GM21529 (cell line): ENCODE results near the gene GPC4.

ENCODE experiments used
- ATAC-seq: cut with Tn5 transposase; IDR thresholded peaks from one replicate; pipeline ENCODE4 v1.9.1; 2021; ENCODE audit not compliant: unreplicated experiment

Gene GPC4

DNA sequence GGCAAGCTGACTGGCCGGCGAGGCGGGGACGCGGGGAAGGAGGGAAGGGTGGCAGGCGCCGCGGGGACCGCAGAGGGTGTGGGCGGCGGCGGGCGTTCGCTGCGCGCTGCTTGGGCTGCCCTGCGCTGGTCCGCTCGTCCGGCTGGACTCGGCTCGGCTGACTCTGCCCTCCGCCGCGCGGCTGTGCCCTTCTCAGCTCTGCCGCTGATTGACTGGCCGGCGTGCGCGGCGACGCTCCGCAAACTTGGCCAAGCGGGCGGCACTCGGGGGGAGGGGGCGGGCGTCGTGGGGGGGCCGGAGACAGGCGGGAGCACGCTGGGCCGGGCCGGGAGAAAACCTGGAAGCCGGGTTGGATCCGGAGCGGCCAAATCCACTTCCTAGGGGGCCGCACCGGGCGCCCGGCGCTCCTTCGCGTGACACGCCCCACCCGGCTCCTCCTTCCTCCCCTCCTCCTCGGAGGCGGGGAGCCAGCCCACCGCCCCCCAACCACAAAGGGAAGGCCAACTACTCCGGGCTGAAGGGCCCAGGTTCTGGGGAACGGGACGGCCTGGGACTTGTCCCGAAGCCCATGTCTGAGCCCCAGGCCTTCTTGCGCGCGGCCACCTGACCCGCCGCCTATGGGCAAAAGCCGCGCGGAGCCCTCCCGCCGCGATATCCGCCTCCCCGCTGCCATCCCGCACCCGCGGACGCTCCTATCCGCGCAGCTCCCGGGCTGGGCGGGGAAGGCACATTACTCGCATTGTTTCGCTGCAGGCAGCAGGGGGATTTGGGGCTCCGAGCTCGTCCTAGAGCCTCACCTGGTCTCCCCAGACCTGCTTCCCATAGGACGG lies at the start of gene GPC4:
Gene GPC4, minus strand, starts transcription at position 214 of the 830 bp plus-strand sequence. CDS start 524 bp downstream, outside the sequence.
- no peak for ATAC-seq

DNA sequence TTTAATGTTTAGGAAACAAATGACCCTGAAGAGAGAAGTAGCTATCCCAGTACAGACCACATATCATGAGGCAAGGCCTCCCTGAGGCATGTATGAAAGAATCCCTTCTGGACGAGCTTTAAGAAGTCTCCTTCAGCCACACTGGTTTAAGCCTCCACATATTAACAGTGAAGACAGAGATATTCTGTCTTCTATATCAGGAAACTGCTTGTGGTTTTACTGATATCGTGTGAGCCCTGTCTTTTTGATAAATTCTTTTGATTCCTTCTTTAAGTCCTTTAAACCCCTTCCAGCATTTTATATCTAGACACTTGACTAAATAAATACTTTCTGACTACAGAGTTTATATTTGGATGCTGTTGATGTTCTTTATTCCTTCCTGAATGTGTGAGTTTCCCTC lies 45.9 kb upstream of the GPC4 start:
- ATAC-seq = no peak

DNA sequence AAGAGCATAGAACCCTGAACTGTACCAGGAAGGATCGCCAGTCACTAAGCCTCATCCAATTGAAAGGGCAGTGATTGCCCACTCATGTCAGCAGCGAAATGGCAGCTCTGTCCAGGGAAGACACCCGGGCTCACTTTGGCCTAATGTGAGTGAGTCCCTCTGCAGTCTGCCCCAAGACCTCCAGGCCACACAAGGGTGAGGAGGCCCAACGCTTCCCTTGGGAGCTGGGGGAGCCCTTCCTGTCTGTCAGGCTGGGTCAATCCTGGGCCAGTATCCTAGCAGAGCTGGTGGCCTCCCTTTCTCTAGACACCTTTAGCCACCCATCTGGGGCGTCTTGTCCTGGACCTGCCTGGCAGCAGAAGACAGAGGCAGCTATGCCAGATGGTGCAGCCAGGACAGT lies 39.6 kb upstream of the GPC4 start:
- no peak for ATAC-seq

DNA sequence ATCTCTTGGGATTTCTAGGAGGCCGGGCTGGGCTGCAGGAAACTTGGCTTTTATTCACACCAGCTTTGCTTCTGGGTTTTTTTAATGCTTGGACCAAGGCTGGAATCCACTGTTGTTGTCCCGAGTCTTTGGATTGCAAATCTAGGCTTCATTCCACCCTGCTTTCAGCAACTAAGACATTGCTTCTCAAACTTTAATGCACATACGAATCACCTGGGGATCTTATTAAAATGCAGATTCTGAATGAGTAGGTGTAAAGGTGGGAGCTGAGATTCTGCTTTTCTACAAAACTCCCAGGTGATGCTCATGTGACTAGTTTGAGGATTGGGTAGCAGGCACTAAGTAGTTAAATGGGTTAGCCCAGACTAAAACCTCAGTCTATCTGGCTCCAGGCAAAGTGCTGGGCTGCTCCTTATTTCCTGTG lies 39.2 kb upstream of the GPC4 start:
- ATAC-seq = no peak

DNA sequence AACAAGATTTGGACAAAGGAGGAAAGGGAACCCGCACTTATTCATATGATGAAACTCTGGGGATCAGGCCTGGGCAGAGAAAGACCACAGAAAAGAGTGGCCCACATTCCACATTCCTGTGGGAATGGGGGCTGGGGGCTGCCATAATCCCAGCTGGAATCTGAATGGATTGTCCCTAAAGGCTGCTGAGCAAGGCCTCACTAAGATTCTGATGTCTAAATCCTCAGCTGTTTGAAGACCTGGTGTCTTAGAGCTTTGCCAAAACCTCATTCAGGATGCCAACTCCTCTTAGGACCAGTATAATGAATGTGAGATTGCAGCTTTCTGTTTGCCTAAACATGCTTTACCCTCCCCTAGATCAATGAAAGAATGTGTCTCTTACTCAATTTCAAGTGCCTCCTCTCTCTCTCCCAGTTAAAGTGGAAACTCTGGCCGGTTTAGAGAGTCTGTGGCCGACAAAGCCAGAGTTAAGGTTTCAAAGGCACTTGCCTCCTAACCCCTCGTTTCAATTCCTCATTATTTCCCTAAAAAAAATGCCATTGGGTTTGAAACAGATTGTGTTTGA lies 33.3 kb upstream of the GPC4 start:
- ATAC-seq = no peak

DNA sequence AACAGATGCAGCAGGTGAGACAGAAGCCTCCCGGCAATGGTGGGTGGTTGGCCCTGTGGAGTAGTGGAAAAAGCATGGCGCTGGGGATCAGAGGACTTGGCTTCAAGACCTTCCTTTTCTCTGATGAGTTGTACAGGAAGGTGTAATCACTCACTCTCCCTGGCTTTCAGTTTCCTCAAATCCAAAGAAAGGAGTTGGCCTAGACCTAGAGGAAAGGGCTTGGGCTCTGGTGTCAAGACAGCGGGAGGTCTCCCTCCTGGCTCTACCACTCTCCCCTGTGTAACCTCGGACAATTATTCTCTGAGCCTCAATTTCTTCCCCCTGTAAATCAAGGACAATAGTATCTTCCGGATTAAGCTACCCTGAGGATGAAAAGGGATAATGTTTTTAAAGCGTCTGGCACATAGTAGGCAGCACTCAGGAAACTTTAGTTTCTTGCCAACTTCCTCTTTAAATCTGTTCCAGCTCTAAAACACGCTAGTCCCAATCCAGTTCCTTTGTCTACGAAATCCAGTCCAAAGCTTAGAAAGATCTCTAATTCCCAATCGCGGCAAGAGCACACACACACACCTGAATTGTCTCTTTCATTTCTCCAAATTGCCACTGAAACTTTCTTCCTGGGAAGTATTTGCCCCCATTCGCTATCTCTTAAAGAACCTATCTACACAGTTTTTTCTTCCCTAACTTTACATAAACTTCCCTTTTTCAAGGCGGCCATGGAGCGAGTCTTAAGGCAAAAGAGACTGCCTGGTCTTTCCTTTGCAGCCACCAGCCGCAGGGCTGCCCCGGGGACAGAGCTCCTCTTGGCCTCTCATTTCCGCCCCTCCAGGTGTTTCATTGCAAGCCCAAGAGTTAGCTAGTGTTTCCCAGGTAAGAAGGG lies 29.9 kb upstream of the GPC4 start:
- no peak for ATAC-seq

DNA sequence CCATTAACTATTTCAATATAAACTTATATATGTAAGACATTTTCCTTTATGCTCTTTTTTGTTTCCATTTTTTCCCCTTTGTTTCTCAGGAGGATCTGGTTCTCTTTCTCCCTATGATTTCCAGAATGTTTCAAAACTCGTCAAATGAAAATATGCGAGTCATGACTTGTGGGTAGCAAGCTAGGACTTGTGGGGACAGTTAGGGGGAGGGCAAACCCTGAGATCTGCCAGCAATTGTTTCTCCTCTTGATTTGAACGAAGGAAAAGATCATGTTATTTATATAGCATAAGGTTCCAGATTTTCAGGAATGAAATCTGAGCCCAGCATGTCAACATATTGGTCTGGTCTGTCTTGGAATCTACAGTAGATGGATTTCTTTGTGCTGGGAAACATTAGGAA lies 28.9 kb upstream of the GPC4 start:
- no peak for ATAC-seq

DNA sequence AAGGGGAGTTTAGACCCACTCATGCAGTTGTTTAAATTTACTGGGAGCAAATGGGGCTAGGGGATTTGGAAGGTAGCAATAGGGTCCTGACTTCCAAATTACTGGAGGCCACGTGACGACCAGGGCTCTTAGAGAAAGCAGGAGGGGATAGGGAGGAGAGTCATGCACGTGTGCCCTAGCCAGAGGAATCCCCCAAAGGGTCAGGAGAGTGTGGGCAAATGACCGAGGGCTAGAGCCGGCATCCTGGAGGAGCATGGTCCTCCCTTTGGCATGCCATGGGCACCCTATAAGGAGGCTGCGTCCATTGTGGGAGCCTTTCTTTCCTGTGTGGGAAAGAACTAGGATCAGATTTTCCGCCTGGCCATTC lies 25.5 kb upstream of the GPC4 start:
- ATAC-seq = no peak

DNA sequence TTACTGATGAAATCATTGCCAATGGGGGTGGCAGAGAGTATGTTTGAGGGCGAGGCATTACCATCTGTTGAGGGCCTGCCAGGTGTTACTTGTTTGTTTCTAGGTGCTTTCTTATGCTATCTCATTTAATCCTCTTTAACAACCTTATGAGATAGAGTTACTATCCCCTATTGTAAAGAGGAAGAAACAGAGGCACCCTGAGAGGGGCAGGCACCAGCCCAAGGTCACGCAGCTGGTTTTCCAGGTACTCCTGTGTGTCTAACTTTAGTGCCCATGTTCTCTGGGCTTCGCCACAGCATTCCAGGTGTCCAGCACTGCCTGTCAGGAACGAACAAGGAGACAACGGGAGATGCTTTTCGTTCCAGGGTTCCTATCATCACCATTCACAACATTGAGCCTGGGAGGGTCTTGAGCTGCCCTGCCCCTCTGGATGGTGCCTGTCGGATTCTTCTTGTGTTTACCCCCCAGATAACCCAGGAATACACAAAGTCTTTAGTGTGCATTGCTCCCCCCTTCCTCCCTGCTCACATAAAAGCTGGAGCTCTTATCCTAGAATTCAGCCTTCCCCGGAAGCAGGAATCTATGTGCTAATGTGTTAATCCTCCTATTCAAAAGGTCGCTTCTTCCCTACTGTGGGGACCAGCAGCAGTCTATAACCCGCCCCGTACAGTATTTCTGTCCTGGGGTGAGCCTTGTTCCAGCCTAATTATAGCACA lies 24.9 kb upstream of the GPC4 start:
- ATAC-seq = no peak

DNA sequence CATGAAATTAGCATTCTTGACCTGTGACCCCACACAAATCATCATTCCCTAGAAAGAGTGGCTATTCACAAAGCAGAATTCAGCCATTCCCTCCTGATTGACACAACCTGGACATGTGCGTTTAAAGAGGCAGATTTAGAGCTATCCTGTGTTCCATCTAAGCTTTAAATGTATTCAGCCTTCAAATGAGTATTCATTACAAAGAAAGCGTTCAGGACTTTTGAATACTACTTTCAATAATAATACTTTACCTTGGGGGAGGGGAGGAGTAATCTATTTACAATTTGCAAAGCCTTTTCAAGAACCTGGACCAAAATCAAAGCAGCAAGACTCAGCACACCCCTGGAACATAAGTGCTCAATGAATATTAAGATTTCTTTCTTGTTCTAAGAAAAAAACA lies 22.5 kb upstream of the GPC4 start:
- ATAC-seq = no peak

DNA sequence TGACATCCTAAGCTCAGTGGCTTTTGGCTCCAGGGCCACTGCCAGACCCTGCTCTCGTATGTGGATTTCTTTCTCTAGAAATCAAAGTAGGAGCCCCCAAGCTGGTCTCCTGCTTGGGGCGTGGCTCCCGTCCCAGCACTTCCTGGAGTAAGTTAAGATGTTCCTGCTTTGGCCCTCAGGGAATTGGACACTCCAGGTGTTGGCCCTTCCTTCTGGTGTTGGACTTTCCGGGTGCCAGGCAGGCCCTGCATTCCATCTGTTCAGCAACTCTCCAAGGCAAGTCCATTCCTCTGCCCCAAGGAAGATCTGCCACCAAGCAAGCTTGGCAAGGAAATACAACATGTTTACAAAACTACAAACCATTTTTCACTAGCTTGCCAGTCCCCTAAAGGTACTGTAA lies 22.1 kb upstream of the GPC4 start:
- no peak for ATAC-seq

DNA sequence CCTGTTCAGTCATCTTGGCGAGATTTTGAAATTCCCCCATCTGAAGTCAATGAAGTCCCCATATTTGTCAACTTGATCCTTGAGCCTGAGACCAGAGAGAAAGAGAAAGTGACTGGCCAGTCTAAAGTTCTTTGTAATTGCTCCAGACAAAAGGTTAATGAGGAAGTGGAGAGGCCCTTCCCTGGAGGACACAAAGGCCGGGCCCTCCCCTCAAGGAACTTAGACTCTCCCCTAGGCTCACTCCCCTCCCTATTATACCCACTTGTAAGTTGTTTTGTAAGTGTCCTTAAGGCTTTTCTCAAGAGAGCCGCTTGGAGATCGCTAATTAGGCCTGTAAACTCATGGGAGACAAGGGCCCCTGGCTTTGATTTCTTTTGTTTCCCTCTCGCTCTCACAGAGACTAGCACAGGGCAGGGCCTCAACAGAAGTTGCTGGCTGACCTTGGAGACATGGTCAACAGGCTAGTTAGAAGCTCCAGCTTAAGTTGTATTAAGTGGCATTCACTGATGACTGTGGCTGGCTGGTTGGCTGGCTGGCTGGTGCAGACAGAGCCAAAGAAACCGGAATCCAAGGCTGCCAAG lies 20.3 kb upstream of the GPC4 start:
- ATAC-seq = no peak

DNA sequence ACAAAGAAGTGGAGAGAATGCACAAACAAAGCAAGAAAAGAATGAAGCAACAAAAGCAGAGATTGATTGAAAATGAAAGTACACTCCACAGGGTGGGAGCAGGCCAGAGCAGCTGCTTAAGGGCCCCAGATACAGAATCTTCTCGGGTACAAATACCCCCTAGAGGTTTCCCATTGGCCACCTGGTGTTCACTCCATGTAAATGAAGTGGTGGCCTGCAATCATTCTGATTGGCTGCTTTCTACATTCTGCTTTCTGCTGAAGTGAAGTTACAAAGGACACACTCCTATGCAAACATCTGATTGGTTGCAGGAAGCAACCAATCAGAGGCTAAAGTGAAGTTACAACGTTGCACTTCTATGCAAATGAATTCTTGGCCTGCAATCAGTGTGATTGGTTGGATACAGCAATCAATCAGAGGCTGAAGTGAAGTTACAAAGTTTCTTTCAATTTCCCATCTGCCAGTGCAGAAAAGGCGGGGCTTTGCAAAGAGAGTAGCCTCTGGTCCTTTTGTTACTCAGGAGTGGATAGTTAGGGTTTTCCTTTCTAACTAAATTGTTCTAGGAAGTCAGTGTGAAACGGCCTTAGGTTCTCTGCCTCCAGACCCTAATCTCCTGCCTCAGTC lies 19.0 kb upstream of the GPC4 start:
- ATAC-seq = no peak

DNA sequence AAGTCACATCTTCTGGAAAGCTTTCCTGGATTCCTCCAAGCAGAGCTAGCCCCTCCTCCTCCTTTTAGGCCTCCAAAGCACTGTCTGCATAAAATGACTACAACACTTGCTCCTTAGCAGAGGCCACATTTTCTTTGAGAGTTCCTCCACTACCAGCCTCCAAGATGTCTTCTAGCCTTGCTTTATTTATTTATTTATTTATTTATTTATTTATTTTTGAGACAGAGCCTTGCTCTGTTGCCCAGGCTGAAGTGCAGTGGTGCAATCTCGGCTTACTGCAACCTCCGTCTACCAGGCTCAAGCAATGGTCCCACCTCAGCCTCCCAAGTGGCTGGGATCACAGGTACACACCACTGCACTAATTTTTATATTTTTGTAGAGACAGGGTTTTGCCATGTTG lies 4.6 kb upstream of the GPC4 start:
- no peak for ATAC-seq

DNA sequence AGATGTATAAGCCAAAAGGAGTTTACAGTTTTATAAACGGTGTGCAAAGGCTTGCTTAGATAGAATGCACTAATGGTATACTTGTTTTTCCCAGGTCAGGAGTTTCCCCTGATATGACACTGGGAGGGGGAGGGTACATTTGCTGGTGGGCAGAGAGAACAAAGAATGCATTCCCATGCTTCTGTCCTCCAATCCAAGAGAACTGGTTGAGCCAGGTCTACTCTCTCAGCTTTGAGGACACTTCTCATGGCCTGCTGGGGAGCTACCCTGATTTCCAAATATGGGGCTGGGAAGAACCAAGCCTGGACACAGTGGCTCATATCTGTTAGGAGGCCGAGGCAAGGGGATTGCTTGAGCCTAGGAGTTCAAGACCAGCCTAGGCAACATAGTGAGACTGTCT lies 3.3 kb upstream of the GPC4 start:
- no peak for ATAC-seq

DNA sequence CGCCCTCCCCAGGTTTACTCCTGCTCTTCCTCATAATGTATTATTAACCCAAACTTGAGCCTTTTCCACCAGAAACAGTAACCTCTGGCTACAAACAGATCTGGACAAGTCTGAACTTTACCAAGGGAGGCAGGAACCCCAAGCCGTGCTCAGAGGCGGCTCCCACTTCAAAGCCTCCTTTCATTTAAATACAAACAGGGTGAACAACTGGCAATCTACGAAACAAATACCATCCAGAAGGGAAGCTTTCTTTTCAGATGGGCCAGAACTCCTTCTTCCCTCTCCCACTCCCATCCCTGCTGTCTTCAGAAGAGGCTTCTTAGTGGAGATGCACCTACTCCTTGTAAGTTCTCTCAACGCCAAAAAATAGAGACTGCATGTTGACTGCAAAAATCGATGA lies 2.1 kb upstream of the GPC4 start:
- no peak for ATAC-seq

DNA sequence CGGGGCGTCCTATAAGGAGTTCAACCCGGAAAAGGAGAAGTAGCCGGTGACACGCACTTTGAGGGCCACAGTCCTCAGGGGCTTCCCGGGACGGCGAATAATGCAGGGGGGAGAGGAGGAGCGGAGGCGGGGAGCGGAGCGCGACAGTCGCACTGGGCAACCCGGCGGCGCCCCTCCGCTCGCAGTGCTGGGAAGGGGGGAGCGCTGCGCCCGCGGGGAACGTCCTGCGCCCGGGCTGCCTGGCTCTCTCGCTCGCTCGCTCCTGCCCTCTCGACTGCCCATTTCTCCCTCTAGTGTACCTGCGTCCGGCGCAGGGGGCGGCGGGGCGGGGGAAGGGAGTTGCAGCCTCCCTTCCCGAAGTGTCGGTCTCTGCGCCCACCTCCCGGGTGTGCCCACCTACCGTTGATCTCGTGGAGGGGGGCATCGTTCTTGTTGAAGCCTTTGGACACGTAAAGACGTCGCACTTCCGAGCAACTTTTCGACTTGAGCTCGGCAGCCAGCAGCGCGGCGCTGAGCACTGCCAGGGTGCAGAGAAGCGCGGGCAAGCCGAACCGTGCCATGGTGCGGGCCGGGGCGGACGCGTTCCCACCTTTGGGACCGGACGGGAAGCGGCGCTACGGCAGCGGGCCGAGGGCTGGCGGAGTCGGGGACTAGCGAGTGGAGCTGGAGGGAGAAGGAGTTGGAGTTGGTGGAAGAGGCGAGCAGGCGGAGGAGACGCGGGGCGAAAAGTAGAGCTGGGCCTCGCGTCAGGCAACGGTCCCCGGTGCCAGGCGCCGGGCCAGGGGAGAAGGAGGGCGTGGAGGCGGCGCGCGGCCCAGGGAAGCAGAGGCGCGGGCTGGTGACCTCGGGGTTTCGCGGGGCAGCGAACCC lies 648 bp downstream of the GPC4 start:
- ATAC-seq = no peak

DNA sequence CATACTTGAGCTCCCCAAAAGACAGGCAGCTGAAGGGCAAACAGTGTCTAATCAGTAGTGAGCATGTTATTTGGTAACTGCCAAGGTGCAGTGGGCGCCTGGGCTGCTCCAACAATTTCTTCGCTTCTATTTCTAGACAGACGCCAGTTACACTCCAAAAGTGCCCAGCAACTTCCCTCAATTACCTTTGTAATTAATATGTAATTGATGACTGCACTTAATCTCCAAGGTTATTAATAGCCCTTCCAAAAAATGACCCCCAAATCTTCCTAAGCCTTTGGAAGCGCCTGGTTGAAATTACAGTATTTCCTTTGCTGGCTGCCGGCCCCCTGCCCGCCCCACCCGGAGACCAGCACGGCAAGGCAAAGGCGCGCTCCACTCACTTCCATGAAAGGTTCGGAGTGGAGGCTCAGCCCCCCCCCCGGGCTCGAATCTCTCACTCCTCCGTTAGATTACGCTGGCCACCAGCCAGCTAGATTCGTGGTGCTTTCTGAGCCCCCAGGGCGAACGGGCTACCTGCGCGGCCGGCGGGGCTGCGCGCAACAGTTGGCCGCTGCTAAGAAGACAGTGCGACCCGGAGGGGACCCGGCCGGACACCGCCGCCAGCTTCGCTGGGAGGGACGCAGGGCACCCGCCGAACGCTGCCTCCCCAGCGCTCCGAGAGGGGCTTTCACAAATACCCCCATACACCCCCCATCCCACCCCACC lies 1.9 kb downstream of the GPC4 start:
- no peak for ATAC-seq

DNA sequence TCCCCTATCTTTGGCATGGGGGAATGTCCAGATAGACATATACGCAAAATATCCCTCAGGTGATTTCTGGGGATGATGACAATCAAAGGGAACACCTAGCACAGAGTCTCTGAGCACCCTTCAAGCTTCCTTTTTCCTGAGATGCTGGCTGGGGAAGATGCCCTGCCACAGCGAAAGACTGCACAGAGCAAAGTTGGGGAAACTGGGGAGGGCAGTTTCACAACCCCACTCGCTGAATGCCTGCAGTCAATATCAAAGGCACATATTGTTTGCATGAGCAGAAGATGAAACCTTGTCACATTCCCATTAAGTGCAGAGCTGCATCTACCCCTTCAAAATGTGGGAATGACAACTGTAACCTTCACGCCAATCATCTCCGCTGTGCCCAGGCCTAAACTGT lies 2.6 kb downstream of the GPC4 start:
- ATAC-seq = no peak
